ENCODE measurements around the gene CDT1. TPM values are rescaled to one million over a fixed set of nuclear protein-coding genes. Genes with fewer than 3 reads are reported as not detected.

The CDT1 gene
- total and polyA plus RNA-seq, 2 experiments from 2014 or later: 32.6 to 187 TPM

DNA sequence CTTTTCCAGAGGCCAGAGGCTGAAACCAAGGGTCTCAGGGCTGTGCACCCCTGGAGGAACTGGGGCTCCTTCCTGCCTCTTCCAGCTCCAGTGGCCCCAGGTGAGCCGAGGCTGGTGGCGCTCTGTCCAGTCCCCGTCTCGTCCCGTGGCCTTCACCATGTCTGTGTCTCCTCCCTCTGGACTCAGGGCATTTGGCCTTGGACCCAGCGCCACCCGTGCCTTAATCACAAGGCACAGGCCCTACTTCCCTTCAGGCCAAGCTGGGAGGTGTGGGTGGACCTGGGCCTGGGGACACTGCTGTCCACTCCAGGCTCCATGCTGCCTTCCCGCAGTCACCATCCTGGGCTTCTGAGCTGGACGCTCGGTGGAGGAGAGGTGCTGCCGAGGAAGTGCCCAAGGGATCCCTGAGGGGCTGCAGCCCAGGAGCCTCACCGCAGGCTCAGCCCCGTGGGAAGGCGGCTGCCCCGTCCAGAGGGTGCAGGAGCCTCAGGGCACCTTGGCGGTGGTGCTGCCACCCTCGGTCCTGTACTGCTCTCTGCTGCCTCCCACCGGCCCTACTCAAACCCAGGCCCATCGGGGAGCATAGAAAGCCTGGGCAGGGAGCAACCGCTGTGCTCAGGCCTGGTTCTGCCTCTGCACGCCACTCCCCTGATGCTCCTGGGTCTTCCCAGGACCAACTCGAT lies 17.7 kb downstream of the CDT1 start:
- Histone ChIP-seq H4K20me1 (replicated peaks; ENCODE audit: insufficient read depth) (no peaks in the 10 kb centered on the region), H3F3A (replicated peaks; ENCODE audit: low read depth) (no peaks in the 10 kb centered on the region), H3K4me2 (no peak overlapping the region), H2AFZ (no peak overlapping the region), H3K79me2 (replicated peaks; ENCODE audit: insufficient read depth) (no peaks in the 10 kb centered on the region), H3K36me3 (ENCODE audit: insufficient read depth) (no peaks in the 10 kb centered on the region), H3K4me1 (ENCODE audit: insufficient read depth) (no peaks in the 10 kb centered on the region), H3K9me2 (ENCODE audit: insufficient read depth) (no peaks in the 10 kb centered on the region), H3K4me3 (no peak overlapping the region), H3K27me3 (ENCODE audit: insufficient read depth) (no peaks in the 10 kb centered on the region), H3K27ac (ENCODE audit: low read depth) (no peak overlapping the region)
- peaks cover 4% of the 10 kb centered on the region for H3K27me3 Mint-ChIP-seq (ENCODE audit: insufficient read depth, low read depth, poor library complexity)
- H3K9me3 Mint-ChIP-seq: no peaks in the 10 kb centered on the region; the same call in 2 of the 3 replicates
- H3K36me3 Mint-ChIP-seq (ENCODE audit: low read depth): peaks cover 3% of the 10 kb centered on the region; the same call in 2 of the 3 replicates
- ATAC-seq (peak; percentile 25), DNase-seq (ENCODE audit: low spot score) (no peak)
- H3K27ac Mint-ChIP-seq: no peak overlapping the region
- TF ChIP-seq, protein P1, sequence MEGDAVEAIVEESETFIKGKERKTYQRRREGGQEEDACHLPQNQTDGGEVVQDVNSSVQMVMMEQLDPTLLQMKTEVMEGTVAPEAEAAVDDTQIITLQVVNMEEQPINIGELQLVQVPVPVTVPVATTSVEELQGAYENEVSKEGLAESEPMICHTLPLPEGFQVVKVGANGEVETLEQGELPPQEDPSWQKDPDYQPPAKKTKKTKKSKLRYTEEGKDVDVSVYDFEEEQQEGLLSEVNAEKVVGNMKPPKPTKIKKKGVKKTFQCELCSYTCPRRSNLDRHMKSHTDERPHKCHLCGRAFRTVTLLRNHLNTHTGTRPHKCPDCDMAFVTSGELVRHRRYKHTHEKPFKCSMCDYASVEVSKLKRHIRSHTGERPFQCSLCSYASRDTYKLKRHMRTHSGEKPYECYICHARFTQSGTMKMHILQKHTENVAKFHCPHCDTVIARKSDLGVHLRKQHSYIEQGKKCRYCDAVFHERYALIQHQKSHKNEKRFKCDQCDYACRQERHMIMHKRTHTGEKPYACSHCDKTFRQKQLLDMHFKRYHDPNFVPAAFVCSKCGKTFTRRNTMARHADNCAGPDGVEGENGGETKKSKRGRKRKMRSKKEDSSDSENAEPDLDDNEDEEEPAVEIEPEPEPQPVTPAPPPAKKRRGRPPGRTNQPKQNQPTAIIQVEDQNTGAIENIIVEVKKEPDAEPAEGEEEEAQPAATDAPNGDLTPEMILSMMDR (conservative IDR thresholded peaks at IDR 0.05; ENCODE audit: low read depth in 2 of 2): peak in 1 of 2 experiments; percentile 42; a peak in 2 of 4 replicates
- TF ChIP-seq ZNF114 (CRISPR knock-in tag; IDR thresholded peaks at IDR 0.05): no peak
- H3K4me3 Mint-ChIP-seq: no peak overlapping the region
- peaks cover 5% of the 10 kb centered on the region; the same call in 1 of the 3 replicates for H3K4me1 Mint-ChIP-seq

DNA sequence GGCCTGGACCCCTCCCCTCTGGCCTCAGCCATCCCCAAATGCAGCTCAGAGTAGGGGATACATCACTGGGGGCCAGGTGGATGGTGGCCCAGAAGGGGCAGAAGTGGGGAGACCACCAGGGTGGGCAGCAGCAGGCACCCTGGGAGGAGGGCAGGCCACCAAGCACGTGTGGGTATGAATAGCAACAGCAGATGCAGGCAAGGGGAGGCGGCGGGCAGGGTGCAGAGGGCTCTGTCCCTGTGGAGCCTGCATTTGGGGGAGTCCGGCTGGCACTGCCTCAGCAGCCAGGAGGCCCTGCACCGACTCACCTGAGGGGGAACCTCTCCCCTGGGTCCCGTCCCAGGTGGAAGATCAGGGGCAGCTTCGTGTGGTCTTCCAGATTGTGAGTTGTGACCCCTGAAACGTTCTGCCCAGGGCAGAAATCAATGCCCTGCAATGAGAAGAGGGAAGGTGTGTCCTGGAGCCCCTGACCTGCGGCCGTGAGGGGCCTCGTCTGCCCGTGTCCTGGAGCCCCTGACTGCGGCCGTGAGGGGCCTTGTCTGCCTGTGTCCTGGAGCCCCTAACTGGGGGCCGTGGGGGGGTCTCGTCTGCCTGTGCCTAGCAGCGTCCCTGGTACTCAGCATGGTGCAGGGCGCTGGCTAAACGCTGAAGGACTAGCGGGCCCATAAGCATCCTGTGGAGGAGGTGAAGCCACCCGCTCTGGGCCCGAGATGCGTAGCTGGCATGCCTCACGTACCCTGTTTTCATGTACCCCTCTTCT lies 18.9 kb downstream of the CDT1 start:
- Histone ChIP-seq H3F3A (replicated peaks; ENCODE audit: low read depth) (no peaks in the 10 kb centered on the region), H3K4me1 (ENCODE audit: insufficient read depth) (no peaks in the 10 kb centered on the region), H3K27me3 (ENCODE audit: insufficient read depth) (no peaks in the 10 kb centered on the region), H3K4me2 (no peak overlapping the region), H3K36me3 (ENCODE audit: insufficient read depth) (no peaks in the 10 kb centered on the region), H3K27ac (ENCODE audit: low read depth) (no peak overlapping the region), H3K9me2 (ENCODE audit: insufficient read depth) (no peaks in the 10 kb centered on the region), H2AFZ (no peak overlapping the region), H3K4me3 (no peak overlapping the region), H4K20me1 (replicated peaks; ENCODE audit: insufficient read depth) (no peaks in the 10 kb centered on the region), H3K79me2 (replicated peaks; ENCODE audit: insufficient read depth) (no peaks in the 10 kb centered on the region)
- Mint-ChIP-seq H3K27ac (no peak overlapping the region), H3K4me3 (no peak overlapping the region), H3K36me3 (ENCODE audit: low read depth) (peaks cover 3% of the 10 kb centered on the region; the same call in 2 of the 3 replicates), H3K27me3 (ENCODE audit: insufficient read depth, low read depth, poor library complexity) (peaks cover 4% of the 10 kb centered on the region), H3K4me1 (peaks cover 5% of the 10 kb centered on the region; the same call in 1 of the 3 replicates), H3K9me3 (no peaks in the 10 kb centered on the region; the same call in 2 of the 3 replicates)
- DNase-seq (ENCODE audit: low spot score) (no peak), ATAC-seq (no peak)
- TF ChIP-seq POLR2AphosphoS5 (IDR thresholded peaks at IDR 0.05; ENCODE audit: low read depth) (no peak), EZH2phosphoT487 (IDR thresholded peaks at IDR 0.05; ENCODE audit: unreplicated experiment) (no peak), STAT1 (IDR thresholded peaks at IDR 0.05; ENCODE audit: unreplicated experiment) (no peak), CREB1 (CRISPR knock-in tag; IDR thresholded peaks at IDR 0.05; ENCODE audit: low read depth) (no peak), ZNF462 (CRISPR knock-in tag; IDR thresholded peaks at IDR 0.05) (no peak), NANOG (IDR thresholded peaks at IDR 0.05; ENCODE audit: borderline replicate concordance) (no peak), ZNF331 (CRISPR knock-in tag; IDR thresholded peaks at IDR 0.05; ENCODE audit: low read depth) (no peak)
- TF ChIP-seq, protein P1 (conservative IDR thresholded peaks at IDR 0.05; ENCODE audit: low read depth in 2 of 2): no peak
